Neuronal stem cell (in vitro differentiated cells): Measurements from ENCODE around the gene TXNDC17.

ENCODE experiments used
- DNase-seq: peaks from one replicate; pipeline ENCODE4 v3.0.0-alpha.2; 2013; ENCODE audit warnings: low spot score
- H2AFZ ChIP-seq: one replicate; pipeline ENCODE4 v1.6.1; 2013; ENCODE audit warnings: mild to moderate bottlenecking, low read length, inconsistent platforms
- H2AK5ac ChIP-seq: 2 replicates; pipeline ENCODE4 v1.6.1; 2013; ENCODE audit warnings: low read depth, mild to moderate bottlenecking, inconsistent platforms, low read length, moderate library complexity, mixed read lengths
- H2BK120ac ChIP-seq: 2 replicates; pipeline ENCODE4 v1.6.1; 2013; ENCODE audit warnings: low read depth, mild to moderate bottlenecking, inconsistent platforms, low read length, moderate library complexity, mixed read lengths
- H2BK12ac ChIP-seq: one replicate; pipeline ENCODE4 v1.6.1; 2013; ENCODE audit warnings: low read length, inconsistent platforms
- H2BK15ac ChIP-seq: 2 replicates; pipeline ENCODE4 v1.6.1; 2013; ENCODE audit warnings: mild to moderate bottlenecking, low read length, inconsistent platforms, mixed read lengths
- H2BK5ac ChIP-seq: one replicate; pipeline ENCODE4 v1.6.1; 2013; ENCODE audit warnings: inconsistent platforms, mild to moderate bottlenecking, low read length, moderate library complexity
- H3K14ac ChIP-seq: one replicate; pipeline ENCODE4 v1.6.1; 2013; ENCODE audit warnings: low read length, inconsistent platforms
- H3K18ac ChIP-seq: 2 replicates; pipeline ENCODE4 v1.6.1; 2013; ENCODE audit warnings: low read length, inconsistent platforms
- H3K23ac ChIP-seq: 2 replicates; pipeline ENCODE4 v1.6.1; 2013; ENCODE audit warnings: low read depth, mild to moderate bottlenecking, mixed read lengths, low read length, inconsistent platforms; ENCODE audit not compliant: poor library complexity
- H3K27ac ChIP-seq: replicated peaks from 3 replicates; pipeline ENCODE4 v1.5.1; 2013; ENCODE audit warnings: low read length, inconsistent platforms
- H3K27me3 ChIP-seq, 3 experiments: 2 replicates each; pipeline ENCODE4 v1.6.1; 2013; ENCODE audit warnings: low read length in 3 of 3, mild to moderate bottlenecking in 2 of 3, inconsistent platforms in 1 of 3, low read depth in 1 of 3, mixed read lengths in 1 of 3, moderate library complexity in 1 of 3; ENCODE audit not compliant: control insufficient read depth in 3 of 3, insufficient read depth in 3 of 3
- H3K36me3 ChIP-seq, 2 donors: replicated peaks in 1 of 2; 2 replicates each; pipeline ENCODE4 v1.6.1; 2013; ENCODE audit warnings: low read length in 2 of 2; ENCODE audit not compliant: control insufficient read depth in 2 of 2, insufficient read depth in 2 of 2
- H3K4ac ChIP-seq: 2 replicates; pipeline ENCODE4 v1.6.1; 2013; ENCODE audit warnings: inconsistent platforms, mild to moderate bottlenecking, low read length, moderate library complexity
- H3K4me1 ChIP-seq, 2 donors: 1 replicate in 1 of 2; 2 replicates in 1 of 2; pipeline ENCODE4 v1.6.1; 2013; ENCODE audit warnings: low read length in 2 of 2, low read depth in 1 of 2; ENCODE audit not compliant: control insufficient read depth in 2 of 2, insufficient read depth in 1 of 2
- H3K4me2 ChIP-seq: one replicate; pipeline ENCODE4 v1.6.1; 2013; ENCODE audit warnings: mild to moderate bottlenecking, low read length, inconsistent platforms; ENCODE audit not compliant: insufficient read depth, poor library complexity, severe bottlenecking
- H3K4me3 ChIP-seq, 2 donors: 2 replicates each; pipeline ENCODE4 v1.5.1; 2013; ENCODE audit warnings: low read length in 2 of 2, mild to moderate bottlenecking in 2 of 2, inconsistent platforms in 1 of 2, moderate library complexity in 1 of 2
- H3K79me1 ChIP-seq: one replicate; pipeline ENCODE4 v1.6.1; 2013; ENCODE audit warnings: low read depth, mild to moderate bottlenecking, inconsistent platforms, low read length, moderate library complexity
- H3K9ac ChIP-seq: one replicate; pipeline ENCODE4 v1.6.1; 2013; ENCODE audit warnings: mild to moderate bottlenecking, low read depth, low read length, inconsistent platforms; ENCODE audit not compliant: poor library complexity
- H3K9me3 ChIP-seq, 2 donors: replicated peaks in 1 of 2; 2 replicates each; pipeline versions ENCODE3 to v1.6.1; 2013; ENCODE audit warnings: low read length in 2 of 2, mild to moderate bottlenecking in 2 of 2, inconsistent platforms in 1 of 2, low read depth in 1 of 2, mixed read lengths in 1 of 2, moderate library complexity in 1 of 2; ENCODE audit not compliant: control insufficient read depth in 2 of 2, insufficient read depth in 1 of 2
- H4K8ac ChIP-seq: one replicate; pipeline ENCODE4 v1.6.1; 2013; ENCODE audit warnings: low read depth, mild to moderate bottlenecking, inconsistent platforms, low read length, moderate library complexity
- H4K91ac ChIP-seq: one replicate; pipeline ENCODE4 v1.6.1; 2013; ENCODE audit warnings: low read length, low read depth, mild to moderate bottlenecking, inconsistent platforms; ENCODE audit not compliant: poor library complexity
- WGBS, 2 donors: extraction: QIAGEN DNeasy Blood & Tissue Kit; methylation state at CpG; one replicate each; pipeline ENCODE4 v1.1.7; 2013; ENCODE audit warnings: missing lambda C conversion rate in 2 of 2, mixed read lengths in 1 of 2; ENCODE audit not compliant: insufficient read length in 2 of 2, insufficient replicate concordance in 1 of 2; ENCODE audit errors: extremely low coverage in 2 of 2; 5-methylcytosine and 5-hydroxymethylcytosine counted together

Gene TXNDC17

GRCh38 chr17:6684460-6684783 lies 43.6 kb downstream of the TXNDC17 start:
- no peak overlapping the region for H2BK15ac ChIP-seq
- no peaks in the 10 kb centered on the region for H3K4me1 ChIP-seq
- H3K18ac ChIP-seq = no peak overlapping the region
- no peaks in the 10 kb centered on the region for H3K9me3 ChIP-seq
- no peak overlapping the region for H2AFZ ChIP-seq
- no peaks in the 10 kb centered on the region for H3K79me1 ChIP-seq
- H4K91ac ChIP-seq = no peak overlapping the region
- H2BK12ac ChIP-seq = no peak overlapping the region
- H3K14ac ChIP-seq = no peak overlapping the region
- no peak overlapping the region for H3K9ac ChIP-seq
- H3K4me2 ChIP-seq = no peak overlapping the region
- no peak overlapping the region for H3K23ac ChIP-seq
- WGBS, 2 donors = no CpG with 5 or more reads among the region's 7 CpGs
- H3K36me3 ChIP-seq = no peaks in the 10 kb centered on the region
- H3K27me3 ChIP-seq = peaks cover 0 to 25% (median 0%) of the 10 kb centered on the region in 3 experiments
- H2BK5ac ChIP-seq = no peak overlapping the region
- DNase-seq = no peak
- no peak overlapping the region for H2BK120ac ChIP-seq
- no peak overlapping the region for H3K27ac ChIP-seq
- no peak overlapping the region for H2AK5ac ChIP-seq
- H4K8ac ChIP-seq = no peak overlapping the region
- no peak overlapping the region for H3K4me3 ChIP-seq
- no peak overlapping the region for H3K4ac ChIP-seq

DNA sequence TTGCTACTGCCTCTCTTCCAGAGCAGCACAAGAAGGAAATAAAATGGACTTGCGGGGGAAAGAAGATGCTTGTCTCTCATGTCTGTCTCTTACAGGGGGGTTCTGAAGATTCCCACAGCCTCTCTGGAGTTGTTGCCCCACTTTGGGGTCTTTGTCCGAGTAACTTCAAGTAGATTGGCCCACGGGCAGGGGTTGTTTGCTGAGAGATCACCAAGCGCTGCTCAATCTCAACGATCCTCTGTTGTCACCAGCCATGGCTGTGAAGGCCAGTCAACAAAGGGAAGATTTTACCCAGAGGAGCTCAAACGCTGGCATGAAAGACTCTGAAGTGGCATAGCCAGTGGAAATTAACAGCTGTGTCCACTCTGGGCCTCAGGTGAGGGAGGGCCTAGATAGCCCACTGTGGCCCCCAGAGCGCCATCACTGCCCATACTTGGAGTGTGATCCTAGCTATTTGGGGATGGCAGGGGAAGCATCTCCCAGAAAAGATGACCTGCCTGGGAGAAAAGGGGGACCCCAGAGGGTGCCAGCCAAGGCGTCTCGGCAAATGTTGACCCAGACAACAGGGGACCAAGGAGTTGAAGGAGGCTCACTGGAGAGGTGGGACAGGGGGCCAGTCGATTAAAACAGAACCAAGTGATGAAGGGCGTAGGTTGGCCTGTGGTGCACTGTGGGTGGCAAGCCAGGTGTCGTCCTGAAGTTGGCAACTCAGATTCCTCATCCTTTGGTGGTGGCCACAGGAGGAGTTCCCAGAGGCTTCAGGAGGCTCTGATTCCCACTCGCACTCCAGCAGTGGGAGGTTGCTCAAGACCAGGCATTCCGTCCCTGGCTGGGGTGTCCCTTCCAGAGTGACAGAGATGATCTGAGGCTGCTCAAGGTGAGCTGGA lies 44.3 kb downstream of the TXNDC17 start:
- no peak overlapping the region for H3K27ac ChIP-seq
- H3K79me1 ChIP-seq = no peaks in the 10 kb centered on the region
- DNase-seq = no peak
- no peak overlapping the region for H3K9ac ChIP-seq
- H2BK5ac ChIP-seq = no peak overlapping the region
- WGBS, 2 donors = no CpG with 5 or more reads among the region's 14 CpGs
- peaks cover 0 to 25% (median 0%) of the 10 kb centered on the region in 3 experiments for H3K27me3 ChIP-seq
- no peak overlapping the region for H3K4me2 ChIP-seq
- no peak overlapping the region for H2BK12ac ChIP-seq
- no peak overlapping the region for H2BK15ac ChIP-seq
- no peak overlapping the region for H3K4me3 ChIP-seq
- no peak overlapping the region for H4K91ac ChIP-seq
- no peaks in the 10 kb centered on the region for H3K4me1 ChIP-seq
- no peak overlapping the region for H2AK5ac ChIP-seq
- no peaks in the 10 kb centered on the region for H3K36me3 ChIP-seq
- H3K14ac ChIP-seq = no peak overlapping the region
- no peak overlapping the region for H2AFZ ChIP-seq
- no peaks in the 10 kb centered on the region for H3K9me3 ChIP-seq
- H2BK120ac ChIP-seq = no peak overlapping the region
- H3K18ac ChIP-seq = no peak overlapping the region
- H3K23ac ChIP-seq = no peak overlapping the region
- no peak overlapping the region for H3K4ac ChIP-seq
- no peak overlapping the region for H4K8ac ChIP-seq

DNA sequence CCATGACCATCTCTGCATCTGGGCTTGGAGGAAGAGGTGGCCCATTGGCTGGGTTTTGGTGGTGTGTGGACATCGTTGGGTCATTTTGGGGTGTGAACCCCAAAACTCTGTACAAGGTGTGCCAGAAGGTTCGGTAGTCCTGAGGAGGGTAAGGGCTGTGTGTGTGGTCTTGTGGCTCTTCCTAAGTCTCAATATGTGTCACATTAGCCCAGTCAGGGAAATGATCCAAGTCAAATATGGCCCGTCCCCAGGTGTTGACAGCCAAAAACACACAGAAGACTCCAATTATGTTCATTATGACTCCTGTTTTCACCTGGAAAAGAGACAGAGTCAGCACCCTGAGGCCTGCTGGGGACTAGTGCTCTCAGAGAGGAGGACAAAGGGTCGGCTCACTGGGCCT lies 45.2 kb downstream of the TXNDC17 start:
- Histone ChIP-seq H3K9me3 (no peaks in the 10 kb centered on the region), H4K91ac (peak overlapping the region; percentile 7), H3K4me1 (no peaks in the 10 kb centered on the region), H2AK5ac (no peak overlapping the region), H3K23ac (no peak overlapping the region), H3K79me1 (no peaks in the 10 kb centered on the region), H3K18ac (no peak overlapping the region), H3K9ac (peak overlapping the region; percentile 44), H2AFZ (no peak overlapping the region), H3K4ac (no peak overlapping the region), H3K27me3 (peaks cover 0 to 24% (median 0%) of the 10 kb centered on the region in 3 experiments), H3K36me3 (no peaks in the 10 kb centered on the region), H2BK15ac (no peak overlapping the region), H2BK120ac (no peak overlapping the region), H3K27ac (no peak overlapping the region), H4K8ac (no peak overlapping the region), H3K14ac (no peak overlapping the region), H2BK5ac (no peak overlapping the region), H3K4me3 (no peak overlapping the region), H3K4me2 (no peak overlapping the region), H2BK12ac (no peak overlapping the region)
- no peak for DNase-seq
- no CpG with 5 or more reads among the region's 4 CpGs for WGBS, 2 donors

- no peak overlapping the region for H2AK5ac ChIP-seq
- H3K18ac ChIP-seq = no peak overlapping the region
- no peak overlapping the region for H4K8ac ChIP-seq
- H4K91ac ChIP-seq = no peak overlapping the region
- no peak overlapping the region for H3K27ac ChIP-seq
- peak overlapping the region in 1 of 2 donors; percentile 34 for H3K4me3 ChIP-seq
- H3K23ac ChIP-seq = no peak overlapping the region
- no peaks in the 10 kb centered on the region for H3K79me1 ChIP-seq
- H3K9ac ChIP-seq = no peak overlapping the region
- H2BK12ac ChIP-seq = no peak overlapping the region
- H2AFZ ChIP-seq = no peak overlapping the region
- H3K4ac ChIP-seq = no peak overlapping the region
- no peaks in the 10 kb centered on the region for H3K36me3 ChIP-seq
- no peak overlapping the region for H3K4me2 ChIP-seq
- WGBS, 2 donors = no CpG with 5 or more reads among the region's 9 CpGs
- DNase-seq = no peak
- H3K27me3 ChIP-seq = peaks cover 0 to 22% (median 0%) of the 10 kb centered on the region in 3 experiments
- H3K9me3 ChIP-seq = no peaks in the 10 kb centered on the region
- no peak overlapping the region for H2BK120ac ChIP-seq
- H2BK5ac ChIP-seq = no peak overlapping the region
- no peak overlapping the region for H2BK15ac ChIP-seq
- no peaks in the 10 kb centered on the region for H3K4me1 ChIP-seq
- no peak overlapping the region for H3K14ac ChIP-seq
These were observed 48.1 kb downstream of the TXNDC17 start for GRCh38 chr17:6688944-6689343.
